Liver (tissue), 9 donors: ENCODE data around the gene NR4A1. TPM values are rescaled to one million over a fixed set of nuclear protein-coding genes. Genes with fewer than 3 reads are reported as not detected.

Experiments
- DNase-seq: peaks from one replicate; pipeline ENCODE4 v3.0.0-alpha.2; 2017; ENCODE audit warnings: low spot score
- H3K27ac ChIP-seq, 2 donors: one replicate each; pipeline ENCODE4 v1.7.0; 2013; ENCODE audit warnings: inconsistent platforms in 2 of 2, low read length in 2 of 2, control low read depth in 1 of 2, low read depth in 1 of 2, mild to moderate bottlenecking in 1 of 2
- H3K27me3 ChIP-seq, 4 donors: one replicate each; pipeline versions ENCODE4 v1.6.1 to v1.7.0; 2013; ENCODE audit warnings: low read length in 3 of 4, inconsistent platforms in 1 of 4, mild to moderate bottlenecking in 1 of 4, moderate library complexity in 1 of 4; ENCODE audit not compliant: control insufficient read depth in 4 of 4, insufficient read depth in 4 of 4
- H3K36me3 ChIP-seq, 4 donors: one replicate each; pipeline versions ENCODE4 v1.6.1 to v1.7.0; 2013; ENCODE audit warnings: low read length in 3 of 4, mild to moderate bottlenecking in 3 of 4, low read depth in 1 of 4, moderate library complexity in 1 of 4; ENCODE audit not compliant: control insufficient read depth in 4 of 4, insufficient read depth in 3 of 4
- H3K4me1 ChIP-seq, 4 donors: one replicate each; pipeline versions ENCODE4 v1.6.1 to v1.7.0; 2013; ENCODE audit warnings: low read length in 3 of 4, mild to moderate bottlenecking in 3 of 4, moderate library complexity in 1 of 4; ENCODE audit not compliant: control insufficient read depth in 4 of 4, insufficient read depth in 4 of 4
- H3K4me3 ChIP-seq, 3 donors: one replicate each; pipeline versions ENCODE4 v1.6.1 to v1.7.0; 2013; ENCODE audit warnings: low read length in 3 of 3, control low read depth in 1 of 3, low read depth in 1 of 3, mild to moderate bottlenecking in 1 of 3
- H3K9ac ChIP-seq, 2 donors: one replicate each; pipeline ENCODE4 v1.7.0; 2013; ENCODE audit warnings: low read length in 2 of 2, mild to moderate bottlenecking in 2 of 2, moderate library complexity in 2 of 2, control low read depth in 1 of 2, low read depth in 1 of 2
- H3K9me3 ChIP-seq, 4 donors: one replicate each; pipeline versions ENCODE4 v1.6.1 to v1.7.0; 2013; ENCODE audit warnings: low read length in 3 of 4; ENCODE audit not compliant: control insufficient read depth in 4 of 4
- FOXA2 ChIP-seq: IDR thresholded peaks from 2 replicates; pipeline ENCODE4 v1.6.1; 2016; ENCODE audit warnings: antibody characterized with exemption
- GABPA ChIP-seq, 2 donors: IDR thresholded peaks in 1 of 2; conservative IDR thresholded peaks in 1 of 2; 2 replicates each; pipeline ENCODE4 v1.6.1; 2016; ENCODE audit warnings: antibody characterized with exemption in 2 of 2, mild to moderate bottlenecking in 1 of 2, moderate library complexity in 1 of 2
- HNF4A ChIP-seq, 2 donors: conservative IDR thresholded peaks; 2 replicates each; pipeline ENCODE4 v1.6.1; 2016; ENCODE audit warnings: antibody characterized with exemption in 2 of 2, mild to moderate bottlenecking in 2 of 2
- HNF4G ChIP-seq: IDR thresholded peaks from 2 replicates; pipeline ENCODE4 v1.6.1; 2016; ENCODE audit warnings: antibody characterized with exemption
- JUND ChIP-seq, 2 donors: IDR thresholded peaks; 2 replicates each; pipeline ENCODE4 v1.6.1; 2016; ENCODE audit warnings: antibody characterized with exemption in 2 of 2
- NR2F2 ChIP-seq: IDR thresholded peaks from 2 replicates; pipeline ENCODE4 v1.6.1; 2016; ENCODE audit warnings: antibody characterized with exemption
- RAD21 ChIP-seq, 2 donors: IDR thresholded peaks; 2 replicates each; pipeline ENCODE4 v1.6.1; 2016; ENCODE audit warnings: antibody characterized with exemption in 2 of 2, mild to moderate bottlenecking in 2 of 2
- RXRA ChIP-seq, 2 donors: IDR thresholded peaks; 2 replicates each; pipeline ENCODE4 v1.6.1; 2017 to 2018; ENCODE audit warnings: antibody characterized with exemption in 2 of 2, mild to moderate bottlenecking in 1 of 2
- SP1 ChIP-seq: IDR thresholded peaks from 2 replicates; pipeline ENCODE4 v1.6.1; 2018; ENCODE audit warnings: antibody characterized with exemption, mild to moderate bottlenecking
- YY1 ChIP-seq: IDR thresholded peaks from 2 replicates; pipeline ENCODE4 v1.6.1; 2016; ENCODE audit warnings: antibody characterized with exemption, mild to moderate bottlenecking
- WGBS: extraction: QIAGEN DNeasy Blood & Tissue Kit; methylation state at CpG from one replicate; pipeline ENCODE4 v1.1.7; 2013; 5-methylcytosine and 5-hydroxymethylcytosine counted together
- polyA plus RNA-seq, 2 donors: library from polyadenylated mRNA; stranded (reverse) in 1 of 2; unstranded in 1 of 2; fragments of 200-250 nt in 1 of 2; fragments of >200 nt in 1 of 2; fragmentation: Nextera tagmentation in 1 of 2; extraction: Ambion mirVana in 1 of 2; gene quantifications; one replicate each; pipeline versions ENCODE4 v1.2.1 to v1.2.3, GENCODE V29; 2013 to 2015
- total RNA-seq, 2 donors: library from RNA; depleted of rRNA; stranded (reverse); fragments of >200 nt; gene quantifications; one replicate each; pipeline ENCODE4 v1.2.3, GENCODE V29; 2014
- TF ChIP-seq, protein P1 (sequence below): IDR thresholded peaks from 2 replicates; pipeline ENCODE4 v1.6.1; 2016; ENCODE audit warnings: antibody characterized with exemption, mild to moderate bottlenecking
- TF ChIP-seq, protein P2 (sequence below): fragments of 150-350 bp; IDR thresholded peaks from 2 replicates; pipeline ENCODE4 v1.5.1; 2017; ENCODE audit warnings: improper control_type of control experiment, low read depth, low read length; ENCODE audit not compliant: missing input control
- TF ChIP-seq, protein P3 (sequence below): IDR thresholded peaks from 2 replicates; pipeline ENCODE4 v1.6.1; 2016; ENCODE audit warnings: antibody characterized with exemption
- TF ChIP-seq, protein P4 (sequence below): IDR thresholded peaks from 2 replicates; pipeline ENCODE4 v1.6.1; 2016; ENCODE audit warnings: antibody characterized with exemption
- donor health status: healthy.
- donor health status: healthy.
- donor health status: healthy.
- donor health status: healthy.
- donor health status: healthy.

The NR4A1 gene
- total and polyA plus RNA-seq, 4 donors, result 0.79 to 5.8 (median 3.4) TPM

DNA sequence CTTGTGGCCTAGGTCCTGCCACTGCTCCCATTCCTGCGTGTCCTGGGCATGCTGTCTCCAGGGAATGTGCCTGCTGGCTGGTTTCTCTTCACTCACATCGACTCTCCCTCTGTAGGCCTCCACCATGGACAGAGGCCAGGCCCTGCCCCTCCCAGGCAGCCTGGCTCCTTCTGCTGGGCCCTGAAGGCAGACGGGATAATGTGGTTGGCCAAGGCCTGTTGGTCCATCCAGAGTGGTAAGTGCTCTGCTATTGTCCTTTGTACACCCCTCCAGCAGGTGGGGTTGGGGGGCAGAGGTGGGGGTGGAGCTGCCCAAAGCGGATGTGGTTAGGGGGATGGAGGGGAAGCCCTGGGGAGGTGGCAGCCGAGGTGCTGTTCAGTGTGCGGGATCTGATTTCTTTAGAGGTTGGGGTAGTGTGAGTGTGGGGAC lies 9.5 kb upstream of the NR4A1 start:
- peaks cover 0 to 7% (median 3%) of the 10 kb centered on the region in 4 donors for H3K4me1 ChIP-seq
- 73% methylated on average over 6 of the region's 6 CpGs for WGBS
- H3K36me3 ChIP-seq, result no peaks in the 10 kb centered on the region
- no peaks in the 10 kb centered on the region for H3K9me3 ChIP-seq
- TF ChIP-seq JUND (IDR thresholded peaks at IDR 0.05), result no peak
- TF ChIP-seq, protein P1, sequence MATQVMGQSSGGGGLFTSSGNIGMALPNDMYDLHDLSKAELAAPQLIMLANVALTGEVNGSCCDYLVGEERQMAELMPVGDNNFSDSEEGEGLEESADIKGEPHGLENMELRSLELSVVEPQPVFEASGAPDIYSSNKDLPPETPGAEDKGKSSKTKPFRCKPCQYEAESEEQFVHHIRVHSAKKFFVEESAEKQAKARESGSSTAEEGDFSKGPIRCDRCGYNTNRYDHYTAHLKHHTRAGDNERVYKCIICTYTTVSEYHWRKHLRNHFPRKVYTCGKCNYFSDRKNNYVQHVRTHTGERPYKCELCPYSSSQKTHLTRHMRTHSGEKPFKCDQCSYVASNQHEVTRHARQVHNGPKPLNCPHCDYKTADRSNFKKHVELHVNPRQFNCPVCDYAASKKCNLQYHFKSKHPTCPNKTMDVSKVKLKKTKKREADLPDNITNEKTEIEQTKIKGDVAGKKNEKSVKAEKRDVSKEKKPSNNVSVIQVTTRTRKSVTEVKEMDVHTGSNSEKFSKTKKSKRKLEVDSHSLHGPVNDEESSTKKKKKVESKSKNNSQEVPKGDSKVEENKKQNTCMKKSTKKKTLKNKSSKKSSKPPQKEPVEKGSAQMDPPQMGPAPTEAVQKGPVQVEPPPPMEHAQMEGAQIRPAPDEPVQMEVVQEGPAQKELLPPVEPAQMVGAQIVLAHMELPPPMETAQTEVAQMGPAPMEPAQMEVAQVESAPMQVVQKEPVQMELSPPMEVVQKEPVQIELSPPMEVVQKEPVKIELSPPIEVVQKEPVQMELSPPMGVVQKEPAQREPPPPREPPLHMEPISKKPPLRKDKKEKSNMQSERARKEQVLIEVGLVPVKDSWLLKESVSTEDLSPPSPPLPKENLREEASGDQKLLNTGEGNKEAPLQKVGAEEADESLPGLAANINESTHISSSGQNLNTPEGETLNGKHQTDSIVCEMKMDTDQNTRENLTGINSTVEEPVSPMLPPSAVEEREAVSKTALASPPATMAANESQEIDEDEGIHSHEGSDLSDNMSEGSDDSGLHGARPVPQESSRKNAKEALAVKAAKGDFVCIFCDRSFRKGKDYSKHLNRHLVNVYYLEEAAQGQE, result peak; percentile 28
- no peak overlapping the region for H3K27ac ChIP-seq
- no peak overlapping the region for H3K9ac ChIP-seq
- H3K27me3 ChIP-seq, result no peaks in the 10 kb centered on the region
- no peak overlapping the region for H3K4me3 ChIP-seq
- DNase-seq, result no peak

DNA sequence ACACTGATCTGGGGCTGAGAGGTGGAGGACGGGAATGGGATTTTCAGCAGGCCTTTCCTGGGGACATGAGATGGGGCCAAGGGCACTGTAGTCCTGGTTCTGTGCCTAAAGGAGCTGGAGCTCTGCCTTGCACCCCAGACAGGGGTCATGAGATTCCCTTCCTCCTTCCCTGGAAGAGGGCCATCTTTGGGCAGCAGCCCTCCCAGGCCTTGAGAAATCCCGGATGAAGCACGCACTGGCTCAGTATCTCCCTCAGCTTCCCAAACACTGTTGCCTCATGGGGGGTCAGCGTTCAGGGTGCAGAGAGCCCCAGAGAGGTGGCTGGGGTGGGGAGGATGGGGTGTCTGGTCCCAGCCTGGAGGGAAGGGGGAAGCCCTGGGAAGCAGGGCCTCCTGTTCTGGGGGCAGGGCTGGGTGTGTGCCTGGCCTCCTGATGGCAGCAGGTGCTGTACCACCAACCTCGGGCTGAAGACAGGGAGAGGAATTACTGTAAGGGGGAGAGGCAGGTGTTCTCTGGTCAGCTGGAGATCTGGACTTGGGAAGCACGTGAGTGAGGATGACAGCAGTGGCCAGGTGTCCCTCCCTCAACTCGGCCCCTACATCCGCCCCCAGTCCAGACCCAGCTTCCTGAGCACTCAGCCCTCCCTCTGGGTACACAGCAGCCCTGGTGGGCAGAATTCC lies 8.4 kb upstream of the NR4A1 start:
- H3K9me3 ChIP-seq, result no peaks in the 10 kb centered on the region
- no peak overlapping the region for H3K9ac ChIP-seq
- WGBS, result 89% methylated on average over 8 of the region's 8 CpGs
- peaks cover 0 to 6% (median 3%) of the 10 kb centered on the region in 4 donors for H3K4me1 ChIP-seq
- TF ChIP-seq NR2F2 (peak; percentile 68), HNF4G (no peak)
- H3K27me3 ChIP-seq, result no peaks in the 10 kb centered on the region
- peak overlapping the region in 1 of 2 donors; percentile 40 for H3K27ac ChIP-seq
- no peak overlapping the region for H3K4me3 ChIP-seq
- DNase-seq, result no peak
- H3K36me3 ChIP-seq, result no peaks in the 10 kb centered on the region

DNA sequence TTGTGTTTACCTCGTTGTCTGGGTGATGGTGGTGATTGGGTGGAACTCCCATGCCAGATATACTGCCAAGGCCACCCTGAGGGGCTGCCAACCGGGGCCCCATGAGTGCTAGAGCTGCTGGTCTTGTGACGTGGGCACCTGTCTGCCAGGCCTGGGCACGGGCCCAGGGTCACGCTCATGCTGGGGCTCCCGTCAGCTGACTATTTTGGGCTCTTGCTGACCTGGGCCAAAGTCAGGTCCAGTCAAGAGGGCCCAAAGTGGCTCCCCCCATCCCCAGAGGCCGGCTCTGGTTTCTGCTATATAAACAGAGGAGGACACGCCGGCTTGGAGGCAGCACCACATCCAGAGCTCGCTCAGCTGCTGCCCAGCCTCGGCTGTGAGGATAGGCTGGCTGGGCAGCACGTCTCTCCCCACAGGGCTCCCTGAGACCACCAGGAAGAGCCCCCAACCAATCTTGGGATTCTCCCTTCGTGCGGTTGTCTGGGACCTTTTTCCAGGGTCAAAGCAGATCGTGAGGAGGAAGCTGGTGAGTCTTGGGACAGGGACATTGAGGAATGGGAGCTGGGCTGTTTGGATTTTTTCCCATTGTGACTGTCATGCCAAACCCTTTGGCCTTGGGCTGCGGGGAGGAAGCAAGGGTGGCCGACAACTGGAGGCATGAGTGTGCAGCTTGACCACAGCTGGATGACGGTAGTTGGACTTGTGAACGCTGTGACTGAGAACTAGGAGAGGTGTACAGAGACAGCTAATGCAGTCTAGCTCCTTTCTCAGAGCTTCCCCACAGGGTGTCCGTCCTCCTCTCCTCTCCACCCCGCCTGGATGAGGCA lies 7.6 kb upstream of the NR4A1 start:
- no peak overlapping the region for H3K9ac ChIP-seq
- 76% methylated on average over 21 of the region's 21 CpGs for WGBS
- peaks cover 0 to 6% (median 3%) of the 10 kb centered on the region in 4 donors for H3K4me1 ChIP-seq
- H3K27me3 ChIP-seq, result no peaks in the 10 kb centered on the region
- H3K27ac ChIP-seq, result peak overlapping the region; percentile 40 to 67
- DNase-seq, result no peak
- H3K4me3 ChIP-seq, result no peak overlapping the region
- no peaks in the 10 kb centered on the region for H3K9me3 ChIP-seq
- no peaks in the 10 kb centered on the region for H3K36me3 ChIP-seq
- TF ChIP-seq HNF4G, result no peak
- TF ChIP-seq RAD21 (IDR thresholded peaks at IDR 0.05), result no peak
- TF ChIP-seq, protein P2, sequence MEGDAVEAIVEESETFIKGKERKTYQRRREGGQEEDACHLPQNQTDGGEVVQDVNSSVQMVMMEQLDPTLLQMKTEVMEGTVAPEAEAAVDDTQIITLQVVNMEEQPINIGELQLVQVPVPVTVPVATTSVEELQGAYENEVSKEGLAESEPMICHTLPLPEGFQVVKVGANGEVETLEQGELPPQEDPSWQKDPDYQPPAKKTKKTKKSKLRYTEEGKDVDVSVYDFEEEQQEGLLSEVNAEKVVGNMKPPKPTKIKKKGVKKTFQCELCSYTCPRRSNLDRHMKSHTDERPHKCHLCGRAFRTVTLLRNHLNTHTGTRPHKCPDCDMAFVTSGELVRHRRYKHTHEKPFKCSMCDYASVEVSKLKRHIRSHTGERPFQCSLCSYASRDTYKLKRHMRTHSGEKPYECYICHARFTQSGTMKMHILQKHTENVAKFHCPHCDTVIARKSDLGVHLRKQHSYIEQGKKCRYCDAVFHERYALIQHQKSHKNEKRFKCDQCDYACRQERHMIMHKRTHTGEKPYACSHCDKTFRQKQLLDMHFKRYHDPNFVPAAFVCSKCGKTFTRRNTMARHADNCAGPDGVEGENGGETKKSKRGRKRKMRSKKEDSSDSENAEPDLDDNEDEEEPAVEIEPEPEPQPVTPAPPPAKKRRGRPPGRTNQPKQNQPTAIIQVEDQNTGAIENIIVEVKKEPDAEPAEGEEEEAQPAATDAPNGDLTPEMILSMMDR, result no peak
- TF ChIP-seq, protein P3, sequence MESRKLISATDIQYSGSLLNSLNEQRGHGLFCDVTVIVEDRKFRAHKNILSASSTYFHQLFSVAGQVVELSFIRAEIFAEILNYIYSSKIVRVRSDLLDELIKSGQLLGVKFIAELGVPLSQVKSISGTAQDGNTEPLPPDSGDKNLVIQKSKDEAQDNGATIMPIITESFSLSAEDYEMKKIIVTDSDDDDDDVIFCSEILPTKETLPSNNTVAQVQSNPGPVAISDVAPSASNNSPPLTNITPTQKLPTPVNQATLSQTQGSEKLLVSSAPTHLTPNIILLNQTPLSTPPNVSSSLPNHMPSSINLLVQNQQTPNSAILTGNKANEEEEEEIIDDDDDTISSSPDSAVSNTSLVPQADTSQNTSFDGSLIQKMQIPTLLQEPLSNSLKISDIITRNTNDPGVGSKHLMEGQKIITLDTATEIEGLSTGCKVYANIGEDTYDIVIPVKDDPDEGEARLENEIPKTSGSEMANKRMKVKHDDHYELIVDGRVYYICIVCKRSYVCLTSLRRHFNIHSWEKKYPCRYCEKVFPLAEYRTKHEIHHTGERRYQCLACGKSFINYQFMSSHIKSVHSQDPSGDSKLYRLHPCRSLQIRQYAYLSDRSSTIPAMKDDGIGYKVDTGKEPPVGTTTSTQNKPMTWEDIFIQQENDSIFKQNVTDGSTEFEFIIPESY, result no peak
- TF ChIP-seq HNF4A (conservative IDR thresholded peaks at IDR 0.05), result no peak
- TF ChIP-seq JUND (IDR thresholded peaks at IDR 0.05), result no peak
- no peak for TF ChIP-seq NR2F2
- TF ChIP-seq GABPA (IDR thresholded peaks at IDR 0.05 in 1 of 2, conservative IDR thresholded peaks at IDR 0.05 in 1 of 2), result no peak
- TF ChIP-seq, protein P4, sequence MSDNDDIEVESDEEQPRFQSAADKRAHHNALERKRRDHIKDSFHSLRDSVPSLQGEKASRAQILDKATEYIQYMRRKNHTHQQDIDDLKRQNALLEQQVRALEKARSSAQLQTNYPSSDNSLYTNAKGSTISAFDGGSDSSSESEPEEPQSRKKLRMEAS, result no peak
- TF ChIP-seq YY1, result no peak
- TF ChIP-seq, protein P1, result no peak
- TF ChIP-seq FOXA2, result no peak
- TF ChIP-seq RXRA (IDR thresholded peaks at IDR 0.05), result no peak
- no peak for TF ChIP-seq SP1
